Spleen (tissue), 7 donors: ENCODE results near the gene SLC2A6.

Experiments used
- CTCF ChIP-seq, 11 experiments: fragments of 200-600 bp in 7 of 11; fragments of 450-650 bp in 4 of 11; sonication (generic) in 4 of 11; IDR thresholded peaks in 8 of 11; conservative IDR thresholded peaks in 3 of 11; 1 replicate in 7 of 11; 2 replicates in 4 of 11; pipeline versions ENCODE4 v1.4.0 to v1.8.0; 2016 to 2021; ENCODE audit warnings: antibody characterized with exemption in 11 of 11, inconsistent platforms in 4 of 11, mild to moderate bottlenecking in 1 of 11
- POLR2AphosphoS5 ChIP-seq, 3 donors: sonication (generic); formaldehyde crosslinking; IDR thresholded peaks; one replicate each; pipeline ENCODE4 v1.5.1; 2017; ENCODE audit warnings: antibody characterized with exemption in 3 of 3
- donor health status: DM: no; HTN: no; CAD: no; lungs with moderate emphysema.
- donor health status: DM: no; HTN: no; CAD: no.
- donor health status: DM: no; HTN: no; CAD: no.

- TF ChIP-seq CTCF (IDR thresholded peaks at IDR 0.05 in 8 of 11, conservative IDR thresholded peaks at IDR 0.05 in 3 of 11) (no peak), POLR2AphosphoS5 (IDR thresholded peaks at IDR 0.05) (no peak)
These were observed 49.3 kb upstream of the SLC2A6 start for GRCh38 chr9:133528001-133528875.
